SHP77 treated with DMSO at 0.1 percent for 48 hours (cell line): ENCODE data around the gene NPEPPS.
"Not testable (repeated sequence)": the region's sequence is repeated elsewhere in the genome, so short reads cannot be mapped to it uniquely, and the experiment has no call there.

Source experiments
- DNase-seq: peaks from one replicate; lab custom pipeline; 2025; lab: John Stamatoyannopoulos, UW

The NPEPPS gene, protein sequence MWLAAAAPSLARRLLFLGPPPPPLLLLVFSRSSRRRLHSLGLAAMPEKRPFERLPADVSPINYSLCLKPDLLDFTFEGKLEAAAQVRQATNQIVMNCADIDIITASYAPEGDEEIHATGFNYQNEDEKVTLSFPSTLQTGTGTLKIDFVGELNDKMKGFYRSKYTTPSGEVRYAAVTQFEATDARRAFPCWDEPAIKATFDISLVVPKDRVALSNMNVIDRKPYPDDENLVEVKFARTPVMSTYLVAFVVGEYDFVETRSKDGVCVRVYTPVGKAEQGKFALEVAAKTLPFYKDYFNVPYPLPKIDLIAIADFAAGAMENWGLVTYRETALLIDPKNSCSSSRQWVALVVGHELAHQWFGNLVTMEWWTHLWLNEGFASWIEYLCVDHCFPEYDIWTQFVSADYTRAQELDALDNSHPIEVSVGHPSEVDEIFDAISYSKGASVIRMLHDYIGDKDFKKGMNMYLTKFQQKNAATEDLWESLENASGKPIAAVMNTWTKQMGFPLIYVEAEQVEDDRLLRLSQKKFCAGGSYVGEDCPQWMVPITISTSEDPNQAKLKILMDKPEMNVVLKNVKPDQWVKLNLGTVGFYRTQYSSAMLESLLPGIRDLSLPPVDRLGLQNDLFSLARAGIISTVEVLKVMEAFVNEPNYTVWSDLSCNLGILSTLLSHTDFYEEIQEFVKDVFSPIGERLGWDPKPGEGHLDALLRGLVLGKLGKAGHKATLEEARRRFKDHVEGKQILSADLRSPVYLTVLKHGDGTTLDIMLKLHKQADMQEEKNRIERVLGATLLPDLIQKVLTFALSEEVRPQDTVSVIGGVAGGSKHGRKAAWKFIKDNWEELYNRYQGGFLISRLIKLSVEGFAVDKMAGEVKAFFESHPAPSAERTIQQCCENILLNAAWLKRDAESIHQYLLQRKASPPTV

DNA sequence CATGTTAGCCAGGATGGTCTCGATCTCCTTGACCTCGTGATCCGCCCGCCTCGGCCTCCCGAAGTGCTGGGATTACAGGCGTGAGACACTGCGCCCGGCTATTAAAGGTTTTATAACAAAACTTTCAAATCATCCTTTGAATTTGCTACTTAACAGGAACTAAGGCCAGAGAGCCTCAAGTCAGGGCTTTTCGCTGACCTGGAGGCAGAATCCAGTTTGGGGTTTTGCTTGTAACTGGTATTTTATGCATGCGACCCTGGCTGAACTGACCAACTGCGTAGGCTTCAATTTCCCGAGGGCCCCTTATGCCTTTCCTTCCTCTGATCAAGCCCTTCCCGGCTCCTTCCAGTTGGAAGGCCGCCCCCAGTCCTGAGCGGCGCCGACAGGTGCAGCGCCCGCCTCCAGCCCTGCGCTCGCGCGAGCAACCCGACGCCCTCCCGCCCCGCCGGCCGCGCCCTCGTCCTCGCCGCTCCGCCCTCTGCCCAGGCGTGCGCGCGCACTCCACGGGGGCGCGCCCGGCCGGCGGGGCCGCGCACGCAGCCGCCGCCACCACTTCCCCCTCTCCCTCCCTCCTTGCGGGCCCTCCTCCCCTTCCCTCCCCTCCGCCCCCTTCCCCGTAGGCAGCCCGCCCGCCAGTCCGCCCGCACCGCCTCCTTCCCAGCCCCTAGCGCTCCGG lies at the start of gene NPEPPS:
Gene NPEPPS, plus strand, starts transcription at position 552 of the 676 bp plus-strand sequence. CDS start 193 bp downstream, outside the sequence.
- DNase-seq = peak; percentile 70

DNA sequence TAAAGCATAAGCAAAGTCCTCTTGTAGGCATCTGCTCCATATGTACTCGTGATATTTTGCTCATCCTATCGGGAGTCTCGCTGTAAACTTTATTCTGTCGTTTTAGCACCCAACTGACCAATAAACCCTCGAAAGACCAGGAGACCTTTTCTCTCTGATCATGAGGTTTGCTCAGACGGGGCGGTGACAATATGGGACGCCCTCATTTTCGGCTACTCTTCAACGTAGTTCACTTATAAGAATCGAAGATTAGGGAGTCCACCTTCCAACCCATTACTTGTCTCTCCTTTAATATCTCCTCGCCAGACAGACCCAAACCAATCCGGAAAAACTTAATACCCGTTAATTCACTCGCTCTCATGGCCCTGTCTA lies 39.1 kb upstream of the NPEPPS start:
- DNase-seq = not testable (repeated sequence)

DNA sequence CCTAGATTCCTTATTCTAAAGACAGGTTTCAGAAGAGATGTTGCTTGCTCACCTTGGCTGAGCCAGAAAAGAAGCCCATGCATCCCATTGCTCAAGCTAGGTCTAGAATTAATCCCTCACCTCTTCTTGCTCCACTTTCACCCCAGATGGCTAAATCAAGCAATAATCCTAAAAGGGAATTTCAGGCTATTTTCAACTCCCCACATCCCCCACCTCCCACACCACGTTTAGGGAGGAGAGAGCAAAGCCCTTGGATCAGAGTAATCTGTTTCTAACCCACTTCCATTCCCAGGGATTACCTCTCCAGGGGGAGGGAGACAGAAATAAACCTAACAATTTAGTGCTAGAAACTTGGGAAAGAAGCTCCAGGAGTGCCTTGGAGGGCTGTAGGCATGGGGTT lies 31.8 kb upstream of the NPEPPS start:
- DNase-seq = not testable (repeated sequence)

DNA sequence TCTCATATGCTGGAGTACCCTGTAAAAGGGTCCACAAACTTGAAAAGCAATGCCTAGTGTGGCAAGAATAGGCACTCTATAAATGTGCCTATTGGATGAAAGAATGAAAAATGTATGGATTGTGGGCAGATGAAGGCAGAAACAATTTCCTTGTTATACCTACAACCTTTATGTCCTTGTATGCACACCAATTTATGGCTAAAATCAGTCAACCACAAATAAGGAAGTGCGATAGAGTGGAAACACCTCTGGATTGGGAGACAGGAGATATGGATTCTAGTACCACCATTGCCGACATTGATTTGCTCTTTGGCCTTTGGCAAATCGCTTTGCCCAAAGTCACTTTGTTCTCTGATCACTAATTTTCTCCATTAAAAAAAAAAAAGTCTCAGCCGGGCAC lies 31.4 kb upstream of the NPEPPS start:
- DNase-seq = not testable (repeated sequence)

DNA sequence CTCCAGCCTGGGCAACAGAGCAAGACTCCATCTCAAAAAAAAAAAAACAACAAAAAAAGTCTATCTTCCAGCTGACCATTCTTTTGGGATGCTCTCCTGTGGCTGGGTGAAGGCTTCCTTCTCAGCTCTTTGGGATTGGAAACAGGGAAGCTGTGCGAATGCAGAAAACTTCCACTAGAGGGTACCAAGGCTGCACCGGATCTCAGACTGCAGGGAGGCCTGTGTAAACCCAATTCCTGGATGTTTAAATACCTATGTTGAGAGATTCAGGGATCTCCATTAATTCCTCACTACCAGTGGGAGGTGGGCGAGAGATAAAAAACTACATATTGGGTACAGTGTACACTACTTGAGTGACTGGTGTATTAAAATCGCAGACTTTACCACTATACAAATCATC lies 30.3 kb upstream of the NPEPPS start:
- peak; percentile 2 for DNase-seq

DNA sequence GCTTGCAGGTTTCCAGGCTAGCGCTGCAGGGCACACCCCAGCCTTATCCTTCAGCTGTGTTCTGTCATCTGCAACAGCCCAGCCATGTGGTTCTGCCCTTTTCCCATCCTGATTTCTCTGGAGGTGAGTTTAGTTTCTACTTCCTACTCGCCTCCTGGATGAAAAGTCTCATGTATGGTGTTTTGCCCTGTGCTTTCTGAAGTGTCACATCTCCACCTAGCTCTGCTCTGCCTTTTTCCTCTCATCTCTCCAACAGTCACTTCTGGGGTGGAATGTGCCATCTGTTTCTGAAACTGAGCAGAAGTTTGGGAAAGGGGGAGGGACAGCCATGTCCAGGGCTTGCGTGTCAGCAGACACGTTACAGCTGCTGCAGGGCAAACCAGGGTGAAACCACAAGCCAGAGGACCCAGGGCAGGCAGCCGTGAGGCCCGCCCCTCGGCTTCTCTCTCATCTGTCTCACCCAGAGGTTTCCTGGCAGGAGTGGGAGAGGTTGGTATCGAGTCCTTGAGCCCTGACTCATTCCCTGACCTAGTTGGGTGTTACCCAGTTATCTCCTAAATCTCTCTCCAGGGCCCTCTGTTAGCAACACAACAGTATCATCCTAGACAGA lies 28.7 kb upstream of the NPEPPS start:
- not testable (repeated sequence) for DNase-seq

DNA sequence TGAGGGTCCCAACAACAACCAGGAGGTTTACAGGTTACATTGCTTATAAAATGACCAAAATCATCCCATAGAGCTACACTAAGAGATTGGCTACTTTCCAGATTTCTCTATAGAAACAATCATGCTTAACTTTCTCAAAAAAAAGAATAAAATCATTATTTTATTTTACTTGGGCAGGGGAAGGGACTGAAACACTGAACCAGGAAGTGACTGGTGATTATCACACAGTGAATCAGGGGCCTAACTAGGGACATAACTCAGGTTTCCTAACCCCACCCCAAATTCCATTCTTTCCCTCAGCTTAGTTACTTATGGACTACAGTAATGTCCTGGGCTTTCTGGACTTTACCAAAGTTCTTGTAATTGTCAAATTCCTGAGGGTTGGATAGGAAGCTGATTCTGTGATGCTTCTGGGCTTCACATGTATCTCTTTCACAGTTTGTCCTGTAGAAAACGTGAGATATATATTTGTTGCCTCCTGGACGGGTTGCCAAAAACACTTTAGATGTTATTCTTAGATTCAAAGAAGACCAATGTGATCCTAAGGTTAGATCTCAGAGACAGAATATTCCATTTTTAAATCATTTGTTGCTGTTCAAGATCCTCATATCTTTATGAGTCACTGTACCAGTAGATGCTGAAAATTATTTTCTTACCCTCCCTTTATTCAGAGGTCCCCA lies 28.0 kb upstream of the NPEPPS start:
- DNase-seq = not testable (repeated sequence)

DNA sequence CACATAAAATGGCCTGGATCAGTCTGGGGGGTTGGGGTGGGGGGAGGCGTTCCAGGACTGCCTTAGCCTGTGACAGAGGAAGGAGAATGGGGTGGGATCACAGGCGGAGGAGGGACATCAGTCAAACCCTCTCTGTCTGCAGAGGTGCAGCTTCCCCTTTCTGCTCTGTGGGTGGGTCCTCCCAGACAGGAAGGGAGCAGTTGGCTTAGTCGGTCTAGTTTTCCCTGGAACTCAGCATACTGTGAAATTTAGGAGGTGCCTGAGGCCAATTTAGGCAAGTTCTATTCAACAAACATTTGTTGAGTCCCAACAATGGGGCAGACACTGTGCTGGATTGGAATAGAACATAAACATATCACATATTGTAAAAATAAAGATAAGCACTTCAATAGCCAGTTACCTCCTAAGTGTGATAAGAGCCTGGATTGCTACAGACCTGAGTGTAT lies 19.2 kb upstream of the NPEPPS start:
- not testable (repeated sequence) for DNase-seq

DNA sequence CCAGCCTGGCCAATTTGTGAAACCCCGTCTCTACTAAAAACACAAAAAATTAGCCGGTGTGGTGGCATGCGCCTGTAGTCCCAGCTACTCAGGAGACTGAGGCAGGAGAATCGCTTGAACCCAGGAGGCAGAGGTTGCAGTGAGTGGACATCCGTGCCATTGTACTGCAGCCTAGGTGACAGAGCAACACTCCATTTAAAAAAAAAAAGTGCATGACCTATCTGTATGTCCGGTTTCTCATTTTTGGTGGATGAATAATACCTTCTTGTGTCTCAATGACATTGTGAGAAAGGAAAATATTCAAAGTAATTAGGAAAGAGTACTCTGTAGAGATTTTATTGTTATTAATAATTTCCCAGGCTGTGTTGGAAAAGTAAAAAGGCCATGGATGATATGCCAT lies 17.6 kb upstream of the NPEPPS start:
- not testable (repeated sequence) for DNase-seq

DNA sequence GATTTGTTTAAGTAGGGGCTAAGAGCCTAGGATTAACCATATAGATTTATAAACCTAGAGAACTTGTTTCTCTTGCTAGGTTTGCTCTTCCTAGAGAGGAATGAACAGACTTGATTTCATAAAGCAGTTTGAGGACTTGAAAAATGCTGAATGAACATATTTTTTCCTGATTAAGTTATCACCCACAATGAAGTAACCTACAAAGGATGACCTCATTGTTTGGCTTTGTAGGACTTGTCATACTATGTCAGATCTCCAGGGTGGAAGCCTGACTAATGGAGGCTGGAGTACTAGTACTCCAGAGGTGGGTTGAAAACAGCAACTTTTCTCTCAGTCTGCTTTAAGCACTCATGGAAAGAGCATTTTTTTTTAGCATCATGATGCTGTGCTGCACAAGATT lies 12.0 kb upstream of the NPEPPS start:
- not testable (repeated sequence) for DNase-seq

DNA sequence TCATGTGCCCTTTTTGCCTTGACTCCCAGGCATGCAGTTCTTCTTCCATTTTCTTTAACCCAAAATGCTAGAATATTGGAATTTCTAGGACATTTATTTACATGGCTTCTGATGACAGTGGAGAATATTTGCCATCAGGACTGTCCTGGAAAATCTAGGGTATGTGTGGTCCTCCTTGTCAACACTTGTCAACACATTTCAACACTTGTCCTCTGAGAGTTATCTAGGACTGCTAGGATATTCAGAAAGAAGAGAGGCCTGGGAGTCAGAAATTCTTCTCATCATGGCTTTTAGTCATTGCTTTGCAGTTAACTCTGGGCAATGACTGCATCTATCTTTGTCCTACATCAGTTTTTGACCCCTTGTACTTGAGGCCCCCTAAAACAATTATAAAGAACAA lies 11.5 kb upstream of the NPEPPS start:
- not testable (repeated sequence) for DNase-seq

DNA sequence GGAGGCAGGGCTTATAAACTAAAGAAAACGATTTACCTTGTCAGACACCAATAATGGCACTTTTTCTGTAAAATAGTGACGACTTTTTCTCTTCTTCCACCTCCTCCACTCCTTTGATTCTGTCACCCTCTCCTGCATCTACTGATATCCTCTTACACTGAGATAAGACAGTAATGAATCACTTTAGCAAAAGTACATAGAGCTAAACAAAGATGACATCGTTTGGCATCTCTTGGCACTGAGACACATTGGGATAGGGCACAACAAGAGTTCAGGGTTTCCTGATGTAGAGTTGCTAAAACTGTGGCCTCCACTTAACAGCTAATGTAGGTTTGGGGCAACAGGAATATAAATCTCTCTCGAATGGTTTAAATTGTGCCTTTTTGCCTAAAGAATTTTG lies 10.6 kb upstream of the NPEPPS start:
- not testable (repeated sequence) for DNase-seq

DNA sequence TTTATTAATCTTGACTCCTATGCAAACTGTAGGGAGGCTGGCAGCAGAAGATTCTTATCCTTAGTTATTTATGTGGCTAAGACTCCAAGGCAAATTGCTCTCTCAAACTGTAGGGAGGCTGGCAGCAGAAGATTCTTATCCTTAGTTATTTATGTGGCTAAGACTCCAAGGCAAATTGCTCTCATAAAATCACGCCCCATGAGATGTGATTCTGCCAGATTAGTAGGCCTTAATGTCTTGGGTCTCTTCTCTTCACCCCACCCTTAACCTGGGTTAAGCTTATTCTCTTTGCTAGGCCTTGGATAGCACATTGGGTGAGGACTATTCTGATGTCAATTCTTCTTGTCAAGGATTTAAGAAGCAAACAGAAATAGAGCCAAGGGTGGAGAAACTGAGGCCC lies 9.5 kb upstream of the NPEPPS start:
- not testable (repeated sequence) for DNase-seq

DNA sequence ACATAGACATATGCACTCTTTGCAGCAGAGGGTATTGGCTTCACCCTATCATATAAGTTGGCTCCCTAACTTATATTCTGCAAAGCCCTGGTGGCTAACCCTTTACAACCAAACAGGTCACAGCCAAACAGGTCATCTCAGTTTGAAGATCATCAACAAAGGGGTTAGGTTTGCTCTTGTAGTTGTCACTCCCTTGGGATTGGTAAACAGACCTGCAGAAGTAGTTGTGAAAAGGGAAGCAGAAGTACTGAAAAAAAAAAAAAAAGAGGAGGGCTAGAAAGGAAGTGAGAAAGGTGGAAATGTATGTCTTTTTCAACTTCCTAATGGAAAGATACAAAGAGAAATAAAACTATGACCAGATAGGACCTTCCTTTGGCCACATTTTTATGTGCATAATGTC lies 8.6 kb upstream of the NPEPPS start:
- DNase-seq = not testable (repeated sequence)

DNA sequence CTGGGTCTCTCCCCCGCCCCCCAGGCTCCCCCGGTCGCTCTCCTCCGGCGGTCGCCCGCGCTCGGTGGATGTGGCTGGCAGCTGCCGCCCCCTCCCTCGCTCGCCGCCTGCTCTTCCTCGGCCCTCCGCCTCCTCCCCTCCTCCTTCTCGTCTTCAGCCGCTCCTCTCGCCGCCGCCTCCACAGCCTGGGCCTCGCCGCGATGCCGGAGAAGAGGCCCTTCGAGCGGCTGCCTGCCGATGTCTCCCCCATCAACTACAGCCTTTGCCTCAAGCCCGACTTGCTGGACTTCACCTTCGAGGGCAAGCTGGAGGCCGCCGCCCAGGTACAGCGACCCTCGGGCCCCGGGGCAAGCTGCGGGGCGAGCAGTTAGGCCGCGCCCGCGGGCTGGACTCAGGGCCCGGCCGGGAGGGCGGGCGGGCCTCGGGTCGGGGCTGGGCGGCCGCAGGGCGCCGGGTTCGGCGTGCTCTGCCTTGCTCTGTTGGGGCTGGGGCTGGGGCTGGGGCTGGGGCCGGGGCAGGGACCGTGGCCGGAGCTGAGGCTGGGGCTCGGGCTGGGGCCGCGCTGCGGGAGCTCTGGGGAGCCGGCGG lies 419 bp downstream of the NPEPPS start:
- DNase-seq = not testable (repeated sequence)

DNA sequence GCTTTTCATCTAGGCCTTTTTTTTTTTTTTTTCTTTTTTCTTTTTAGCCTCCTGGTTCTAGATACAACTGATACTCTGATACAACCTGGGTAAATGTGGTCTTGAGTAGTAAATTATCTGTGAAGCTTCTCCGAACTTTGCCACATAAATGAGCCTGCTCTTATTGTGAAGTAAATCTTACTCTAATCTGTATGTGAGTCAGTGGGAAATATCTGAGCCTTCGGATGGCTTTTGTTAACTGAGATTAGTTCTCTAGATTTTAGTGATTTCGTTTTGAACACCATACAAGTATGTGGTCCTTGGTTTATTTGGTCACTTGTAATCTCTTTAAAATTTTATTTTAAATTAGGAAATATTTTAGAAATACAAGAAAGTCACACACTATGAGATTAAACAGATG lies 8.2 kb downstream of the NPEPPS start:
- not testable (repeated sequence) for DNase-seq

DNA sequence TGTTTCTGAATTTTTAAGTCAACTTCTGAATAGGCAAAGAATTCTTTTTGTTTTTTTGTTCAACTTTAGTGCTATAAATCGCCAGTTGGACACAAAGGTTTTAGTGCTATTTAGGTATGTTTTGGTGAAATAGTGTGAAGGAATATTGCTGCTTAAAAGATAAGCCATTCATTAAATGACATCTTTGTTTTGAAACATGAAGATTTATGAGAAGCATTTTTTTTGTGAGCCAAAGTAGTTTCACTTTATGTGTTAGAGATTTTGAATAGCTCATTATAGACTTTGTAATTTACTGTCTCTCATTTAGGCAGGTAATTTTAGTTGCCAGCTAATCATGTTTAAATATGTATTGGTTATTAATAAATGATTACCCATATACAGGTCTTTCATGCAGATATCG lies 10.8 kb downstream of the NPEPPS start:
- DNase-seq = not testable (repeated sequence)

DNA sequence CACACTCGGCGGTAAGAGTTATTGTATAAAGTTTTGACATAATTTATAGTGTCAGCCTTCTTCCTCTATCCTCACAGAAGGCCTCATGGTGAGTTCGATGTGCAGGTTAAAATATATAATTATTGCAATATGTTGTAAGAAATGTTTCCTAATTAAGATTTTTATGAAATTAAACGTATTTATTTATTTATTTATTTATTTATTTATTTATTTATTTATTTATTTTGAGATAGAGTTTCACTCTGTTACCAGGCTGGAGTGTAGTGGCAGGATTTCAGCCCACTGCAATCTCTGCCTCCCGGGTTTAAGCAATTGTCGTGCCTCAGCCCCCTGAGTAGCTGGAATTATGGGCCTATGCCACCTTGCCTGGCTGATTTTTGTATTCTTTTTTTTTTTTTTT lies 13.4 kb downstream of the NPEPPS start:
- not testable (repeated sequence) for DNase-seq

DNA sequence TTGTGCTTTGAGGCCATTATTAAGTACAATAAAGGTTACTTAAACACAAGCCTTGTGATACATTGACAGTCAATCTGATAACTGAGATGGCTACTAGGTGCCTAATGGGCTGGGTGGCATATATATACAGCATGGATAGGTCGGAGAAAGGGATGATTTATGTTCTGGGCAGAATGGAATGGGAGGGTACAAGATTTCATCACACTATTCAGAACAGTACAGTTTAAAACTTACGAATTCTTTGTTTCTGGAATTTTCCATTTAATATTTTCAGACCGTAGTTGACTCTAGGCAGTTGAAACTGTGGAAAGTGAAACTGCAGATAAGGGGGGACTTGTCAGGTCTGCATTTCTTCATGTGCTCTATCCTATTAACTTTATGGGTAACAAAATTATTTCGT lies 23.8 kb downstream of the NPEPPS start:
- not testable (repeated sequence) for DNase-seq

DNA sequence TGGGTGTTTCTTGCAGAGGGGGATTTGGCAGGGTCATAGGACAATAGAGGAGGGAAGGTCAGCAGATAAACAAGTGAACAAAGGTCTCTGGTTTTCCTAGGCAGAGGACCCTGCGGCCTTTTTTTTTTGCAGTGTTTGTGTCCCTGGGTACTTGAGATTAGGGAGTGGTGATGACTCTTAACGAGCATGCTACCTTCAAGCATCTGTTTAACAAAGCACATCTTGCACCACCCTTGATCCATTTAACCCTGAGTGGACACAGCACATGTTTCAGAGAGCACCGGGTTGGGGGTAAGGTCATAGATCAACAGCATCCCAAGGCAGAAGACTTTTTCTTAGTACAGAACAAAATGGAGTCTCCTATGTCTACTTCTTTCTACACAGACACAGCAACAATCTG lies 25.2 kb downstream of the NPEPPS start:
- DNase-seq = not testable (repeated sequence)
